ENCODE results near the gene CFAP61.

The CFAP61 gene

DNA sequence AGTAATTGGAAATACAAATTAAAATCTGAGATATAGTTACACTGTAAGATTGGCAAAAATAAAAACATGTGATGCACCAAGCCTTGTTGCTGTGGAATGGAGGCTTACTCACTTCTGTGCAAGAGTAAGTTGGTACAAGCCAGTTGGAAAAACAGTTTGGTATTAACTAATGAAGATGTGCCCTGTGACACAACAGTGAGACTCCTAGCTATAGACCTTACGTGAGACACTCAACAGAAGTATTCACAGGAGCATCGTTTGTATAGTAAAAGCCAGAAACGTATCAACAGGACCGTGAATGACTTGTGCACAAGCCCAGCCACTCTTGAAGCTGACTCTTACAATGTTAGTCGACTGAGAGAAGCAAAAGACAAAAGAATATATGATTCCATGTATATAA lies 20.5 kb upstream of the CFAP61 start:
- no peak for DNase-seq
- intact Hi-C loops (cut with DNase I) = no loop called here

DNA sequence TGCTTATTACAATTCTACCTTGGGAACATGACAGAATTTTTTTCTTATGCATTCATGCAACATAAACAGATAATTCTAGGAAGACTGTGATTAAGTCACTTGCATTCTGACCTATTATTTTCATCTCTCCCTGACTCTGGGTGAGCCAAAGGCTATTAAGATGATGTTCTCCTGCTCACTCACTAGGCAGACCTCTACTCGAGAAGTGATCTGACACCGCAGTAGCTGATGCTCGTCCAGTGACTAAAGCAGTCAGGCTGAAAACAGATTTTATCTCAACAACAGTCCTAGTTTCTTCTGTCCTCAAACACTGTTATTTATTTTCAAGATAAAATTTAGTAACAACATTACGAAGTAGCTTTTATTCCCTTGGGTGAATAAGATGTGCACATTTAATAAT lies 17.8 kb upstream of the CFAP61 start:
- intact Hi-C loops (cut with DNase I) = no loop called here
- DNase-seq = no peak

DNA sequence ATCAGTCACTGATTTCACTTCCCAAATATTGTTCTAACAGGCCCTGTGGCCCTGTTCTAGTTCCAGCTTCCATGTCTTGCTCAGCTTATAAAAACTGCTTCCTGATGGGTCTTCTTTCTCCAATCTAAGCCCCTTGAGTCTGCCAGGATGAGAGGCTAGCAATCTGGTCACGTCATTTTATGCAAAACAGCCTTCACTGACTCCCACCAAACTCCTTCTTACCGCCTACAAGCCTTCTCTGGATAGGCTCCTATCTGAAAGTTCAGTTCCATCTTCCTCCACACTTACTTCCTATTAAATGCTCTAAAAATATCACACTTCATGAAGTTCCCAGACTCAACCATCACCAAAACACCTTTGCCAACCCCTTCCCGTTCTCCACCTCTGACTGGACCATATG lies 15.6 kb upstream of the CFAP61 start:
- peak in 6 of 42 donors; percentile 15 to 51 (median 38) for DNase-seq
- intact Hi-C loops (cut with DNase I) = no loop called here

GRCh38 chr20:20037960-20038359 lies 14.4 kb upstream of the CFAP61 start:
- intact Hi-C loops (cut with DNase I) = no loop called here
- DNase-seq = no peak

DNA sequence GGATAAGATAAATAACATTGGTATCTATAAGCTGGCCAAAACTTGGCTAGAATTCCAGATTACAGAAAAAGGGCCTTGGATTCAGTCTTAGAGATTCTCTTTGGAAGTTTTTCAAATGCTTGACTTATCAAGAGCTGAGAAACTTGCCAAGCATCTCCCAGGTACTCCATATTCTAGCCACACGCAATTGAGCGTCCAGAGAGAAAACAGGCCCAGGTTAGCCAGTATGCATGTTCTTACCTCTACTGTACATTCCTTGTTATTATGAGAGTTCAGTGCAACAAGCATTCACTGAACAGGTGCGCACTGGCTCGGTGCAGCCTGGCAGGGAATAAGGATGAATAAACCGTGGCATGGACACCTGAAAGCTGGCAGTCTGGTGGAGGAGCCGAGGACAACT lies 13.7 kb upstream of the CFAP61 start:
- intact Hi-C loops (cut with DNase I) = no loop called here
- DNase-seq = no peak

DNA sequence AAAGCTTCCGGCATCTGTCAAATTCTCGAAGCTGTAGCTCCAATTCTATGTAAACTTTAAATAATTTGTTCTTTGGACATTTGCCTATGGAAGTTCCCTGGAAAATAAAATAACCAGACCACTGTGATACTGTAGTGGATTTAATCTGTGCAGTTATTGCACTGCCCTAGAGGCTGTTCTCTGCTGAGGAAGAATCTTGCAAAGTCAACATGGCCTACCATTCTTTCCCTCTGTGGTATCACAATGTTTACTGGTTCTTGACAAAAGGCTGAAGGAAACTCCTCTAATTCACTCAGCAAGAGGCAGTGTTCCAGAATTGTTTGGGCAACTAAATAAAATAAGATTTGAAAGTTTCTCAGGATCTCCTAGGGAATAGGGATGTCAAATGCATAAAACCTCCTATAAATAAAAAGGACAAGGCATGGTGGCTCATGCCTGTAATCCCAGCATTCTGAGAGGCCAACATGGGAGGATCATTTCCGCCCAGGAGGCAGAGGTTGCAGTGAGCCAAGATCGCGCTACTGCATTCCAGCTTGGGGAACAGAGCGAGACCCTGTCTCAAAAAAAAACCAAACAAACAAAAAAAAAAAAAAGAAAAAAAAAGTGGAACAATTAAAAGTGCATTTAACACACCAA lies 12.5 kb upstream of the CFAP61 start:
- intact Hi-C loops (cut with DNase I) = no loop called here

GRCh38 chr20:20051767-20052073 lies 612 bp upstream of the CFAP61 start:
- intact Hi-C loops (cut with DNase I) = no loop called here
- DNase-seq = no peak

More for the DNA sequence above, 12.5 kb upstream of the CFAP61 start:
- DNase-seq = no peak

DNA sequence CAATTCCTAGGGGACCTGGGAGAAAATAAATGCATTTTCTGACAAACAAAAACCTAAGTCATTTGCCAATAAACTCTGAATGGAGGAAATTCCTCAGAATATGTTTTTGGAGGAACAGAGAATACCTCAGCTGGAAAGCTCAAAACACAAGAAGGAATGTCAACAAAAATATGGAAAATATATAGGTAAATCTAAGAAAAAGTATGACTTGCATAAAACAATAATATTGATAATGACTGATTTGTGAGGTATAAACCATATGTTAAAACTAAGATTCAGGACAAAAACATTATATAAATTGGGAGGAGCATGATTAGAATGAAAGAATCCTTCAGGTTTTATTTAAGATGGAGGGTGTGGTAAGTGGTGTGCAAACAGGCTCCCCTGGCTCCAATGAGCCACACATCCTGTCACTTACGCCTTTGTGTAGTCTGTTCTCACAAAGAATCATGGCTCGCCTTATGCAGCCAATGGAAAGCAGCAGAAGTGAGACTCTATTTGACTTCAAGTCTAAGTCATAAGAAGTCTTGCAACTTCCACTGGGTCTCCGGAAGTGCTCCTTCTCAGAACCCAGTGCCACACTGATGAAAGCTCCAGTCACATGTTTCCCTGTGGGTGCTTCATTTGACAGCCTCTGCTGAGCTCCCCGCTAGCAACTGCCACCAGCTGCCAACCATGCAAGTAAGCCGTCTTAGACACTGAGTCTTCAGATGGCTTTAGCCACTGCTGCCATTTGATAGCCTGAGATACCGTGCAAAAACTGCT lies 8.1 kb downstream of the CFAP61 start:
- no peak for DNase-seq
- intact Hi-C loops (cut with DNase I) = no loop called here

GRCh38 chr20:20063941-20064702 lies 11.8 kb downstream of the CFAP61 start:
- no peak for DNase-seq
- intact Hi-C loops (cut with DNase I) = no loop called here

GRCh38 chr20:20065361-20065760 lies 13.0 kb downstream of the CFAP61 start:
- intact Hi-C loops (cut with DNase I) = no loop called here

DNA sequence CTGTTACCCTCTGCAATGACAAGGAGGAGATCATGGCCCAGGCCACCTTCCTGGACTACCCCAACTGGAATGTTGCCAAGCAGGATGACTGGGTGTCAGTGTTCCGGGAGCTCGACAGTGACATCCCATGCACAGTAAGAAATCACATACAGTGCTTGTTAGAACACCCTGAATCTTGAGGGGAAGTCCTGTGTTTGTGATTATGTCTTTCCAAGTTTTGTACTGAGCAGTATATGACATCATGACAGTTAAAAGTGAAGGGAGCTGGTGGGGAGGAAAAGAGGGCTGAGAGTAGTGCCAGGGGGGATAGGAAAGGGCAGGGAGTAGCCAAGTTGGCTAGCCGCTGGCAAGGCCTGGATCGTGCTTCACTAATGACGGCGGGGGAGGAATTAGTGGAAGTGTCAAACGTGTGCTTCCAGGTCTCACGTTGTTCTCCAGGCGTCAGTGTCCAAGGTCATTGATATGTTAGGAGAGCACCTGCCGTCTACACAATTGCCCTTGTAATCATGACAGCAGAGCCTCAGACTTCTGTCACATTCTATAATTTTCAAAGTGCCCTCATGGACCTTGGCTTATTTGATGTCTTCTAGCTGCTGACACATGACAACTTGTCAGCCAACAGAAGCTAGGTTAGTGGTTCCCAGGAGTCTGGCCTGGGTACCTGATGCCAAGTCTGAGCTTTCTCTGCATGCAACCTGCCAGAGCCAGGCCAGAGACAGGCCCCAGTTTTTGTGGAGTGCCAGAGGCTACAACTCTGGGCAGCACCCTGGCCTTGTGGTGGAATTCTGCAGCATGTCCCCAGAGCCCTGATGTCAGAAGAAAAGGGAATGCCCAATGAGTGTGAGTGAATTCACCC lies 18.8 kb downstream of the CFAP61 start:
- DNase-seq = no peak
- intact Hi-C loops (cut with DNase I) = no loop called here

More at GRCh38 chr20:20065361-20065760, 13.0 kb downstream of the CFAP61 start:
- no peak for DNase-seq

GRCh38 chr20:20073801-20074371 lies 21.6 kb downstream of the CFAP61 start:
- peak in 12 of 42 donors; percentile 4 to 63 (median 17) for DNase-seq
- intact Hi-C loops (cut with DNase I) = no loop called here

- intact Hi-C loops (cut with DNase I) = no loop called here
- DNase-seq = no peak
These were observed 22.7 kb downstream of the CFAP61 start for GRCh38 chr20:20075032-20075431.

- DNase-seq = peak; percentile 59 to 95 (median 86)
- intact Hi-C loops (cut with DNase I) = no loop called here
These were observed 24.1 kb downstream of the CFAP61 start for GRCh38 chr20:20076297-20077065.

DNA sequence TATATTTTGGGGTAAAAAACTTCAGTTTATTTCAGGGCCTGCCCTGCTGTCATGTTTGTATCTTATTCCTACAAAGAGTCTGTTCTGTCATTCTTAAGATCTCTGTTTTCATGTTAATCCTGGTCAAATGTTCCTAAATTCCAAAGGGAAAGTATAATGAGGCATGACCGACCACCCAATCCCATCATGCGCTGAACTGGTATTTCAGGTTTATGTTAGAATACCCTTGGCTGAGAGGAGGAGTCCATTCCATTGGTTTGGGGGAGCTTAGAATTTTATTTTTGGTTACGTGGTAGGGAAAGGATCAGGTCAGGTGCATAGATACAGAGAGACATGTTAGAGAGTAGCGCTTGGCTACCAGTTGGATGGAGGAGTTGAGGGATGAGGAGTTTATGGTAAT lies 25.7 kb downstream of the CFAP61 start:
- DNase-seq = no peak
- intact Hi-C loops (cut with DNase I) = no loop called here

DNA sequence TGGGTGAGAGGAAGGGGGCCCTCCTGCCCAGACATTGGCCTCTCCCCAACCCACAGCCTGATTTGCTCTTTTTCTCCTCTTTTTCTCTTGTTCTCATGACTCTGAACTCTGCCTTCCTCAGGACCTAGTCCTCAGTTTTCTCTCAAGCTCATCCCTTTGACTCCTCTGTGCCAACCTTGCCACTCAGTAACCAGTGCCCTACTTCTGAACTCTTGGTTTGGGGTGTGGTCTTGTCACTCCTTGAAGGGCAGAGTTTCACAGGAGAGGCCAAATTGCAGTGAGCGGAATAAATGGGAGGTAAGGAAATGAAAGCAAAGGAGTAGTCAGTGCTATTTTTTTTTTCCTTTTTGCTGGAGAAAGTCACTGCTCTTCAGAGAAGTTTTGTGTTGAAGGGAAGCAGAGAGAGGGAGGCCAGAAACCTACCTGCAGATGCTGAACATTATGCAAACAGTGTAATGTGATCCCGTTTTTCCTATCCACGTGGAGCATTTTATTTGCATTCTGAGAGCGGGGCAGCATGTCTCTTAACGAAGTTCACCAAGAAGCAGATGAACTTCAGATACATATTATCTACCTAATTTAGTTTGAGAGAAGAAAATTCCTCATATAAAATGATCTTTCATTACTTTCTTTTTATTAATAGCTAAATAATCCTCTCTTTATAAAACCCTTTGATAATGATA lies 26.9 kb downstream of the CFAP61 start:
- DNase-seq = no peak
- intact Hi-C loops (cut with DNase I) = no loop called here

- DNase-seq = peak in 1 of 42 donors; percentile 6
- intact Hi-C loops (cut with DNase I) = loop anchor here (10.0 kb wide), 3 partner anchors 151 to 511 kb away; no protein-coding TSS in a partner anchor
These were observed 31.5 kb downstream of the CFAP61 start for GRCh38 chr20:20083807-20084206.
